HEK293 (cell line): ENCODE measurements around the gene ITGA2B.
"Not testable (repeated sequence)": the region's sequence is repeated elsewhere in the genome, so short reads cannot be mapped to it uniquely, and the experiment has no call there.

Experiments used
- BCL11A ChIP-seq: fragments of 450-650 bp; formaldehyde crosslinking; IDR thresholded peaks from 2 replicates; pipeline ENCODE4 v1.5.1; 2016; ENCODE audit warnings: low read depth, missing biosample characterization, missing genetic modification characterization
- KLF16 ChIP-seq: fragments of 450-650 bp; formaldehyde crosslinking; IDR thresholded peaks from 2 replicates; pipeline ENCODE4 v1.5.1; 2017; ENCODE audit warnings: missing biosample characterization, missing genetic modification characterization
- REST ChIP-seq: fragments of 450-650 bp; formaldehyde crosslinking; IDR thresholded peaks from 2 replicates; pipeline ENCODE4 v1.5.1; 2016; ENCODE audit warnings: missing biosample characterization, missing genetic modification characterization
- TCF7L2 ChIP-seq: IDR thresholded peaks from 2 replicates; pipeline ENCODE4 v1.6.1; 2011; ENCODE audit warnings: low read depth, mild to moderate bottlenecking, inconsistent platforms, low read length, moderate library complexity, borderline replicate concordance
- YY1 ChIP-seq: fragments of 450-650 bp; formaldehyde crosslinking; IDR thresholded peaks from 2 replicates; pipeline ENCODE4 v1.5.1; 2018; ENCODE audit warnings: missing biosample characterization, missing genetic modification characterization
- ZNF292 ChIP-seq: fragments of 450-650 bp; formaldehyde crosslinking; IDR thresholded peaks from 2 replicates; pipeline ENCODE4 v1.5.1; 2016; ENCODE audit warnings: low read depth, missing biosample characterization, missing genetic modification characterization, borderline replicate concordance
- ZNF362 ChIP-seq: fragments of 450-650 bp; formaldehyde crosslinking; IDR thresholded peaks from 2 replicates; pipeline ENCODE4 v1.5.1; 2016; ENCODE audit warnings: missing biosample characterization, missing genetic modification characterization
- ZNF76 ChIP-seq: fragments of 450-650 bp; formaldehyde crosslinking; IDR thresholded peaks from 2 replicates; pipeline ENCODE4; 2016; ENCODE audit warnings: low read depth, missing biosample characterization, missing genetic modification characterization, borderline replicate concordance
- ZSCAN30 ChIP-seq: fragments of 450-650 bp; IDR thresholded peaks from 2 replicates; pipeline ENCODE4 v1.5.1; 2018; ENCODE audit warnings: missing biosample characterization, mild to moderate bottlenecking, missing genetic modification characterization, moderate library complexity
- TF ChIP-seq, protein P1 (sequence below): fragments of 450-650 bp; formaldehyde crosslinking; IDR thresholded peaks from 2 replicates; pipeline ENCODE4 v1.5.1; 2016; ENCODE audit warnings: missing biosample characterization, missing genetic modification characterization
- TF ChIP-seq, protein P2 (sequence below): sonication (generic); formaldehyde crosslinking; IDR thresholded peaks from 2 replicates; pipeline ENCODE4 v1.8.1; 2022; ENCODE audit warnings: mild to moderate bottlenecking, moderate library complexity, missing genetic modification reagents
- TF ChIP-seq, protein P3 (sequence below): fragments of 450-650 bp; formaldehyde crosslinking; conservative IDR thresholded peaks from 2 replicates; pipeline ENCODE4 v1.5.1; 2016; ENCODE audit warnings: low read depth, missing biosample characterization, missing genetic modification characterization

DNA sequence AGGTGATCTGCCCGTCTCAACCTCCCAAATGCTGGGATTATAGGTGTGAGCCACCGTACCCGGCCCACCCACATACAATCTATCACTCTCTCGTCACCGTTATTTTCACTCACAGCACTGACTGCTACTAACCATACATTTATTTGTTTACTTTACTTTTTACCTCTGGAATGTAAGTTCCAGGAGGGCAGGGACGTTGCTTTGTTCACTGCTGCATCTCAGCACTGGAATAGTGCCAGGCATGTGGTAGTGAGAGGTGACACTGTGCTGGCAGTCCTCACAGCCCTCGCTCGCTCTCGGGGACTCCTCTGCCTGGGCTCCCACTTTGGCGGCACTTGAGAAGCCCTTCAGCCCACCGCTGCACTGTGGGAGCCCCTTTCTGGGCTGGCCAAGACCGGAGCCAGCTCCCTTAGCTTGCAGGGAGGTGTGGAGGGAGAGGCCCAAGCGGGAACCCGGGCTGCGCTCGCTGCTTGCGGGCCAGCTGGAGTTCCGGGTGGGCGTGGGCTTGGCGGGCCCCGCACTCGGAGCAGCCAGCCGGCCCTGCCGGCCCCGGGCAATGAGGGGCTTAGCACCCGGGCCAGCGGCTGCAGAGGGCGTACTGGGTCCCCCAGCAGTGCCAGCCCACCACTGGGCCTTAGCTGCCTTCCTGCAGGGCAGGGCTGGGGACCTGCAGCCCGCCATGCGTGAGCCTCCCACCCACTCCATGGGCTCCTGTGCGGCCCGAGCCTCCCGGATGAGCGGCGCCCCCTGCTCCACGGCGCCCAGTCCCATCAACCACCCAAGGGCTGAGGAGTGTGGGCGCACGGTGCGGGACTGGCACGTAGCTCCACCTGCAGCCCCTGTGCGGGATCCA lies 20.8 kb downstream of the ITGA2B start:
- TF ChIP-seq, protein P1, sequence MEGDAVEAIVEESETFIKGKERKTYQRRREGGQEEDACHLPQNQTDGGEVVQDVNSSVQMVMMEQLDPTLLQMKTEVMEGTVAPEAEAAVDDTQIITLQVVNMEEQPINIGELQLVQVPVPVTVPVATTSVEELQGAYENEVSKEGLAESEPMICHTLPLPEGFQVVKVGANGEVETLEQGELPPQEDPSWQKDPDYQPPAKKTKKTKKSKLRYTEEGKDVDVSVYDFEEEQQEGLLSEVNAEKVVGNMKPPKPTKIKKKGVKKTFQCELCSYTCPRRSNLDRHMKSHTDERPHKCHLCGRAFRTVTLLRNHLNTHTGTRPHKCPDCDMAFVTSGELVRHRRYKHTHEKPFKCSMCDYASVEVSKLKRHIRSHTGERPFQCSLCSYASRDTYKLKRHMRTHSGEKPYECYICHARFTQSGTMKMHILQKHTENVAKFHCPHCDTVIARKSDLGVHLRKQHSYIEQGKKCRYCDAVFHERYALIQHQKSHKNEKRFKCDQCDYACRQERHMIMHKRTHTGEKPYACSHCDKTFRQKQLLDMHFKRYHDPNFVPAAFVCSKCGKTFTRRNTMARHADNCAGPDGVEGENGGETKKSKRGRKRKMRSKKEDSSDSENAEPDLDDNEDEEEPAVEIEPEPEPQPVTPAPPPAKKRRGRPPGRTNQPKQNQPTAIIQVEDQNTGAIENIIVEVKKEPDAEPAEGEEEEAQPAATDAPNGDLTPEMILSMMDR (tag by site-specific recombination), result not testable (repeated sequence)
- TF ChIP-seq BCL11A (tag by site-specific recombination); YY1 (tag by site-specific recombination); ZNF292; KLF16 (tag by site-specific recombination); TCF7L2; REST (tag by site-specific recombination); ZSCAN30 (tag by site-specific recombination); ZNF362 (tag by site-specific recombination); ZNF76 (tag by site-specific recombination): not testable (repeated sequence)
- TF ChIP-seq, protein P2, sequence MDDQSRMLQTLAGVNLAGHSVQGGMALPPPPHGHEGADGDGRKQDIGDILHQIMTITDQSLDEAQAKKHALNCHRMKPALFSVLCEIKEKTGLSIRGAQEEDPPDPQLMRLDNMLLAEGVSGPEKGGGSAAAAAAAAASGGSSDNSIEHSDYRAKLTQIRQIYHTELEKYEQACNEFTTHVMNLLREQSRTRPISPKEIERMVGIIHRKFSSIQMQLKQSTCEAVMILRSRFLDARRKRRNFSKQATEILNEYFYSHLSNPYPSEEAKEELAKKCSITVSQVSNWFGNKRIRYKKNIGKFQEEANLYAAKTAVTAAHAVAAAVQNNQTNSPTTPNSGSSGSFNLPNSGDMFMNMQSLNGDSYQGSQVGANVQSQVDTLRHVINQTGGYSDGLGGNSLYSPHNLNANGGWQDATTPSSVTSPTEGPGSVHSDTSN (CRISPR knock-in tag), result not testable (repeated sequence)
- TF ChIP-seq, protein P3, sequence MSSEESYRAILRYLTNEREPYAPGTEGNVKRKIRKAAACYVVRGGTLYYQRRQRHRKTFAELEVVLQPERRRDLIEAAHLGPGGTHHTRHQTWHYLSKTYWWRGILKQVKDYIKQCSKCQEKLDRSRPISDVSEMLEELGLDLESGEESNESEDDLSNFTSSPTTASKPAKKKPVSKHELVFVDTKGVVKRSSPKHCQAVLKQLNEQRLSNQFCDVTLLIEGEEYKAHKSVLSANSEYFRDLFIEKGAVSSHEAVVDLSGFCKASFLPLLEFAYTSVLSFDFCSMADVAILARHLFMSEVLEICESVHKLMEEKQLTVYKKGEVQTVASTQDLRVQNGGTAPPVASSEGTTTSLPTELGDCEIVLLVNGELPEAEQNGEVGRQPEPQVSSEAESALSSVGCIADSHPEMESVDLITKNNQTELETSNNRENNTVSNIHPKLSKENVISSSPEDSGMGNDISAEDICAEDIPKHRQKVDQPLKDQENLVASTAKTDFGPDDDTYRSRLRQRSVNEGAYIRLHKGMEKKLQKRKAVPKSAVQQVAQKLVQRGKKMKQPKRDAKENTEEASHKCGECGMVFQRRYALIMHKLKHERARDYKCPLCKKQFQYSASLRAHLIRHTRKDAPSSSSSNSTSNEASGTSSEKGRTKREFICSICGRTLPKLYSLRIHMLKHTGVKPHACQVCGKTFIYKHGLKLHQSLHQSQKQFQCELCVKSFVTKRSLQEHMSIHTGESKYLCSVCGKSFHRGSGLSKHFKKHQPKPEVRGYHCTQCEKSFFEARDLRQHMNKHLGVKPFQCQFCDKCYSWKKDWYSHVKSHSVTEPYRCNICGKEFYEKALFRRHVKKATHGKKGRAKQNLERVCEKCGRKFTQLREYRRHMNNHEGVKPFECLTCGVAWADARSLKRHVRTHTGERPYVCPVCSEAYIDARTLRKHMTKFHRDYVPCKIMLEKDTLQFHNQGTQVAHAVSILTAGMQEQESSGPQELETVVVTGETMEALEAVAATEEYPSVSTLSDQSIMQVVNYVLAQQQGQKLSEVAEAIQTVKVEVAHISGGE (tag by site-specific recombination), result not testable (repeated sequence)
